WTC11 (cell line): Measurements from ENCODE around the gene ESCO1. TPM values are rescaled to one million over a fixed set of nuclear protein-coding genes. Genes with fewer than 3 reads are reported as not detected.

Experiments
- ATAC-seq: fragments of 200-7000 bp; cut with Tn5 transposase; 2 replicates; pipeline ENCODE4 v1.10.0; 2021; ENCODE audit warnings: mild to moderate bottlenecking, moderate library complexity
- CTCF ChIA-PET: fragments of 300-600 bp; sonication (Branson Sonifier 250); formaldehyde crosslinking; loops from one replicate; lab custom pipeline; 2021; ENCODE audit warnings: antibody characterized with exemption; lab: Charles Lee
- POLR2A ChIA-PET: fragments of 350-600 bp; sonication (Branson Sonifier 250); formaldehyde crosslinking; loops from one replicate; lab custom pipeline; 2021; ENCODE audit warnings: antibody characterized with exemption; lab: Charles Lee
- DNase-seq: peaks from one replicate; pipeline ENCODE4 v3.0.0; 2021; ENCODE audit warnings: low spot score
- H3K27ac Mint-ChIP-seq: 2 replicates; pipeline ENCODE4 v1.8.0; 2021; ENCODE audit warnings: mixed read lengths
- H3K27me3 Mint-ChIP-seq: 2 replicates; pipeline ENCODE4 v1.8.0; 2021; ENCODE audit warnings: low read depth, mild to moderate bottlenecking, moderate library complexity, mixed read lengths
- H3K36me3 Mint-ChIP-seq: 2 replicates; pipeline ENCODE4 v1.8.0; 2021; ENCODE audit warnings: mixed read lengths
- H3K4me1 Mint-ChIP-seq: 2 replicates; pipeline ENCODE4 v1.8.0; 2022; ENCODE audit warnings: mixed read lengths
- H3K4me3 Mint-ChIP-seq: 2 replicates; pipeline ENCODE4 v1.8.0; 2021; ENCODE audit warnings: mild to moderate bottlenecking, moderate library complexity, mixed read lengths
- H3K9me3 Mint-ChIP-seq: 2 replicates; pipeline ENCODE4 v1.8.0; 2021; ENCODE audit warnings: mixed read lengths
- ATF6 ChIP-seq: sonication (generic); formaldehyde crosslinking; IDR thresholded peaks from 2 replicates; pipeline ENCODE4 v1.8.1; 2023; ENCODE audit warnings: mild to moderate bottlenecking, missing genetic modification reagents
- ETV6 ChIP-seq: sonication (generic); formaldehyde crosslinking; IDR thresholded peaks from 2 replicates; pipeline ENCODE4 v1.8.1; 2022; ENCODE audit warnings: mild to moderate bottlenecking, missing genetic modification reagents
- HMGA2 ChIP-seq: fragments of 250-450 bp; sonication (Bioruptor Pico); IDR thresholded peaks from 2 replicates; pipeline ENCODE4 v1.4.0; 2021; ENCODE audit warnings: mild to moderate bottlenecking, moderate library complexity
- JUN ChIP-seq: sonication (generic); formaldehyde crosslinking; IDR thresholded peaks from 2 replicates; pipeline ENCODE4 v1.8.0; 2023; ENCODE audit warnings: mild to moderate bottlenecking, missing genetic modification reagents
- SP1 ChIP-seq: sonication (generic); formaldehyde crosslinking; conservative IDR thresholded peaks from 2 replicates; pipeline ENCODE4 v1.8.1; 2022; ENCODE audit warnings: missing genetic modification reagents
- TCF7 ChIP-seq: sonication (generic); formaldehyde crosslinking; IDR thresholded peaks from 2 replicates; pipeline ENCODE4 v1.8.0; 2022; ENCODE audit warnings: mild to moderate bottlenecking, low read depth, missing genetic modification reagents, moderate library complexity
- USF2 ChIP-seq: sonication (generic); formaldehyde crosslinking; IDR thresholded peaks from 2 replicates; pipeline ENCODE4 v1.8.1; 2023; ENCODE audit warnings: mild to moderate bottlenecking, missing genetic modification reagents, moderate library complexity
- total RNA-seq: library from RNA; stranded (reverse); gene quantifications from 3 replicates; pipeline ENCODE4 v1.2.3, GENCODE V29; 2021
- TF ChIP-seq, protein P1 (sequence below): sonication (generic); formaldehyde crosslinking; IDR thresholded peaks from 2 replicates; pipeline ENCODE4 v1.8.1; 2022; ENCODE audit warnings: mild to moderate bottlenecking, moderate library complexity, missing genetic modification reagents
- TF ChIP-seq, protein P2 (sequence below): sonication (generic); formaldehyde crosslinking; IDR thresholded peaks from 2 replicates; pipeline ENCODE4 v1.8.0; 2022; ENCODE audit warnings: mild to moderate bottlenecking, missing genetic modification reagents
- TF ChIP-seq, protein P3 (sequence below): sonication (generic); formaldehyde crosslinking; IDR thresholded peaks from 2 replicates; pipeline ENCODE4 v1.8.0; 2023; ENCODE audit warnings: missing genetic modification reagents, mild to moderate bottlenecking, borderline replicate concordance
- TF ChIP-seq, protein P4 (sequence below): sonication (generic); formaldehyde crosslinking; IDR thresholded peaks from 2 replicates; pipeline ENCODE4 v1.8.0; 2022; ENCODE audit warnings: mild to moderate bottlenecking, missing genetic modification reagents
- TF ChIP-seq, protein P5 (sequence below): sonication (generic); formaldehyde crosslinking; IDR thresholded peaks from 2 replicates; pipeline ENCODE4 v1.8.1; 2022; ENCODE audit warnings: low read depth, mild to moderate bottlenecking, moderate library complexity, missing genetic modification reagents, borderline replicate concordance
- TF ChIP-seq, protein P6 (sequence below): sonication (generic); formaldehyde crosslinking; IDR thresholded peaks from 2 replicates; pipeline ENCODE4 v1.8.1; 2022; ENCODE audit warnings: mild to moderate bottlenecking, missing genetic modification reagents, moderate library complexity, borderline replicate concordance
- TF ChIP-seq, protein P7 (sequence below): sonication (generic); formaldehyde crosslinking; IDR thresholded peaks from 2 replicates; pipeline ENCODE4 v1.8.0; 2023; ENCODE audit warnings: missing genetic modification reagents

Gene ESCO1
- total RNA-seq, 1 experiment from 2014 or later = 46.5 TPM

GRCh38 chr18:21599585-21600525, 649 bp downstream of the ESCO1 start:
- POLR2A ChIA-PET = interaction anchor here (1.2 to 2.4 kb wide), 7 partner anchors 12 to 488 kb away, joined by 4 to 24 read pairs (median 8); partner anchors contain the start of genes ABHD3, MIB1, ROCK1 and SNRPD1
- DNase-seq = peak; percentile 75

GRCh38 chr18:21598726-21599584, 1.5 kb downstream of the ESCO1 start:
- peaks cover 14% of the 10 kb centered on the region for H3K4me1 Mint-ChIP-seq
- H3K27me3 Mint-ChIP-seq = no peaks in the 10 kb centered on the region
- POLR2A ChIA-PET = interaction anchor here (2.4 kb wide), 2 partner anchors 12 to 142 kb away, joined by 16 to 24 read pairs; partner anchors contain the start of genes MIB1 and SNRPD1
- no peak for DNase-seq
- no peak for ATAC-seq
- peak overlapping the region; percentile 100 for H3K27ac Mint-ChIP-seq
- CTCF ChIA-PET = interaction anchor here (1.1 to 4.1 kb wide), 4 partner anchors 12 to 149 kb away, joined by 3 to 86 read pairs (median 12); partner anchors contain the start of gene SNRPD1
- peaks cover 9% of the 10 kb centered on the region for H3K9me3 Mint-ChIP-seq
- peaks cover 15% of the 10 kb centered on the region for H3K36me3 Mint-ChIP-seq
- H3K4me3 Mint-ChIP-seq = peak overlapping the region; percentile 98
- TF ChIP-seq HMGA2 (CRISPR knock-in tag) (no peak), ATF6 (no peak), USF2 (CRISPR knock-in tag) (no peak), JUN (CRISPR knock-in tag) (no peak)
- TF ChIP-seq, protein P1, sequence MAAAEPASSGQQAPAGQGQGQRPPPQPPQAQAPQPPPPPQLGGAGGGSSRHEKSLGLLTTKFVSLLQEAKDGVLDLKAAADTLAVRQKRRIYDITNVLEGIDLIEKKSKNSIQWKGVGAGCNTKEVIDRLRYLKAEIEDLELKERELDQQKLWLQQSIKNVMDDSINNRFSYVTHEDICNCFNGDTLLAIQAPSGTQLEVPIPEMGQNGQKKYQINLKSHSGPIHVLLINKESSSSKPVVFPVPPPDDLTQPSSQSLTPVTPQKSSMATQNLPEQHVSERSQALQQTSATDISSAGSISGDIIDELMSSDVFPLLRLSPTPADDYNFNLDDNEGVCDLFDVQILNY (CRISPR knock-in tag) = no peak
- TF ChIP-seq, protein P2, sequence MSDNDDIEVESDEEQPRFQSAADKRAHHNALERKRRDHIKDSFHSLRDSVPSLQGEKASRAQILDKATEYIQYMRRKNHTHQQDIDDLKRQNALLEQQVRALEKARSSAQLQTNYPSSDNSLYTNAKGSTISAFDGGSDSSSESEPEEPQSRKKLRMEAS (CRISPR knock-in tag) = no peak
- TF ChIP-seq, protein P3, sequence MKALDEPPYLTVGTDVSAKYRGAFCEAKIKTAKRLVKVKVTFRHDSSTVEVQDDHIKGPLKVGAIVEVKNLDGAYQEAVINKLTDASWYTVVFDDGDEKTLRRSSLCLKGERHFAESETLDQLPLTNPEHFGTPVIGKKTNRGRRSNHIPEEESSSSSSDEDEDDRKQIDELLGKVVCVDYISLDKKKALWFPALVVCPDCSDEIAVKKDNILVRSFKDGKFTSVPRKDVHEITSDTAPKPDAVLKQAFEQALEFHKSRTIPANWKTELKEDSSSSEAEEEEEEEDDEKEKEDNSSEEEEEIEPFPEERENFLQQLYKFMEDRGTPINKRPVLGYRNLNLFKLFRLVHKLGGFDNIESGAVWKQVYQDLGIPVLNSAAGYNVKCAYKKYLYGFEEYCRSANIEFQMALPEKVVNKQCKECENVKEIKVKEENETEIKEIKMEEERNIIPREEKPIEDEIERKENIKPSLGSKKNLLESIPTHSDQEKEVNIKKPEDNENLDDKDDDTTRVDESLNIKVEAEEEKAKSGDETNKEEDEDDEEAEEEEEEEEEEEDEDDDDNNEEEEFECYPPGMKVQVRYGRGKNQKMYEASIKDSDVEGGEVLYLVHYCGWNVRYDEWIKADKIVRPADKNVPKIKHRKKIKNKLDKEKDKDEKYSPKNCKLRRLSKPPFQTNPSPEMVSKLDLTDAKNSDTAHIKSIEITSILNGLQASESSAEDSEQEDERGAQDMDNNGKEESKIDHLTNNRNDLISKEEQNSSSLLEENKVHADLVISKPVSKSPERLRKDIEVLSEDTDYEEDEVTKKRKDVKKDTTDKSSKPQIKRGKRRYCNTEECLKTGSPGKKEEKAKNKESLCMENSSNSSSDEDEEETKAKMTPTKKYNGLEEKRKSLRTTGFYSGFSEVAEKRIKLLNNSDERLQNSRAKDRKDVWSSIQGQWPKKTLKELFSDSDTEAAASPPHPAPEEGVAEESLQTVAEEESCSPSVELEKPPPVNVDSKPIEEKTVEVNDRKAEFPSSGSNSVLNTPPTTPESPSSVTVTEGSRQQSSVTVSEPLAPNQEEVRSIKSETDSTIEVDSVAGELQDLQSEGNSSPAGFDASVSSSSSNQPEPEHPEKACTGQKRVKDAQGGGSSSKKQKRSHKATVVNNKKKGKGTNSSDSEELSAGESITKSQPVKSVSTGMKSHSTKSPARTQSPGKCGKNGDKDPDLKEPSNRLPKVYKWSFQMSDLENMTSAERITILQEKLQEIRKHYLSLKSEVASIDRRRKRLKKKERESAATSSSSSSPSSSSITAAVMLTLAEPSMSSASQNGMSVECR (CRISPR knock-in tag) = no peak

More at GRCh38 chr18:21599585-21600525, 649 bp downstream of the ESCO1 start:
- TF ChIP-seq, protein P4, sequence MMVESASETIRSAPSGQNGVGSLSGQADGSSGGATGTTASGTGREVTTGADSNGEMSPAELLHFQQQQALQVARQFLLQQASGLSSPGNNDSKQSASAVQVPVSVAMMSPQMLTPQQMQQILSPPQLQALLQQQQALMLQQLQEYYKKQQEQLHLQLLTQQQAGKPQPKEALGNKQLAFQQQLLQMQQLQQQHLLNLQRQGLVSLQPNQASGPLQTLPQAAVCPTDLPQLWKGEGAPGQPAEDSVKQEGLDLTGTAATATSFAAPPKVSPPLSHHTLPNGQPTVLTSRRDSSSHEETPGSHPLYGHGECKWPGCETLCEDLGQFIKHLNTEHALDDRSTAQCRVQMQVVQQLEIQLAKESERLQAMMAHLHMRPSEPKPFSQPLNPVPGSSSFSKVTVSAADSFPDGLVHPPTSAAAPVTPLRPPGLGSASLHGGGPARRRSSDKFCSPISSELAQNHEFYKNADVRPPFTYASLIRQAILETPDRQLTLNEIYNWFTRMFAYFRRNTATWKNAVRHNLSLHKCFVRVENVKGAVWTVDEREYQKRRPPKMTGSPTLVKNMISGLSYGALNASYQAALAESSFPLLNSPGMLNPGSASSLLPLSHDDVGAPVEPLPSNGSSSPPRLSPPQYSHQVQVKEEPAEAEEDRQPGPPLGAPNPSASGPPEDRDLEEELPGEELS (CRISPR knock-in tag) = peak; percentile 58; the same call in 1 of the 2 replicates
- peak; percentile 76; the same call in 1 of the 2 replicates for TF ChIP-seq ETV6 (CRISPR knock-in tag)
- TF ChIP-seq, protein P5, sequence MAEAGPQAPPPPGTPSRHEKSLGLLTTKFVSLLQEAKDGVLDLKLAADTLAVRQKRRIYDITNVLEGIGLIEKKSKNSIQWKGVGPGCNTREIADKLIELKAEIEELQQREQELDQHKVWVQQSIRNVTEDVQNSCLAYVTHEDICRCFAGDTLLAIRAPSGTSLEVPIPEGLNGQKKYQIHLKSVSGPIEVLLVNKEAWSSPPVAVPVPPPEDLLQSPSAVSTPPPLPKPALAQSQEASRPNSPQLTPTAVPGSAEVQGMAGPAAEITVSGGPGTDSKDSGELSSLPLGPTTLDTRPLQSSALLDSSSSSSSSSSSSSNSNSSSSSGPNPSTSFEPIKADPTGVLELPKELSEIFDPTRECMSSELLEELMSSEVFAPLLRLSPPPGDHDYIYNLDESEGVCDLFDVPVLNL (CRISPR knock-in tag) = peak; percentile 73; the same call in 1 of the 2 replicates
- TF ChIP-seq SP1 (CRISPR knock-in tag) = no peak
- peak; percentile 80; the same call in 1 of the 2 replicates for TF ChIP-seq TCF7 (CRISPR knock-in tag)
- TF ChIP-seq, protein P6, sequence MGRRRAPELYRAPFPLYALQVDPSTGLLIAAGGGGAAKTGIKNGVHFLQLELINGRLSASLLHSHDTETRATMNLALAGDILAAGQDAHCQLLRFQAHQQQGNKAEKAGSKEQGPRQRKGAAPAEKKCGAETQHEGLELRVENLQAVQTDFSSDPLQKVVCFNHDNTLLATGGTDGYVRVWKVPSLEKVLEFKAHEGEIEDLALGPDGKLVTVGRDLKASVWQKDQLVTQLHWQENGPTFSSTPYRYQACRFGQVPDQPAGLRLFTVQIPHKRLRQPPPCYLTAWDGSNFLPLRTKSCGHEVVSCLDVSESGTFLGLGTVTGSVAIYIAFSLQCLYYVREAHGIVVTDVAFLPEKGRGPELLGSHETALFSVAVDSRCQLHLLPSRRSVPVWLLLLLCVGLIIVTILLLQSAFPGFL (CRISPR knock-in tag) = no peak
- TF ChIP-seq, protein P7, sequence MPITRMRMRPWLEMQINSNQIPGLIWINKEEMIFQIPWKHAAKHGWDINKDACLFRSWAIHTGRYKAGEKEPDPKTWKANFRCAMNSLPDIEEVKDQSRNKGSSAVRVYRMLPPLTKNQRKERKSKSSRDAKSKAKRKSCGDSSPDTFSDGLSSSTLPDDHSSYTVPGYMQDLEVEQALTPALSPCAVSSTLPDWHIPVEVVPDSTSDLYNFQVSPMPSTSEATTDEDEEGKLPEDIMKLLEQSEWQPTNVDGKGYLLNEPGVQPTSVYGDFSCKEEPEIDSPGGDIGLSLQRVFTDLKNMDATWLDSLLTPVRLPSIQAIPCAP (CRISPR knock-in tag) = 0 out of 2 replicates have a peak, but pooled peaks have one; percentile 31
- Mint-ChIP-seq H3K27ac (peak overlapping the region; percentile 100), H3K4me1 (peaks cover 14% of the 10 kb centered on the region), H3K27me3 (peaks cover 4% of the 10 kb centered on the region), H3K4me3 (peak overlapping the region; percentile 98), H3K36me3 (peaks cover 7% of the 10 kb centered on the region), H3K9me3 (peaks cover 4% of the 10 kb centered on the region; the same call in 1 of the 2 replicates)
- CTCF ChIA-PET = interaction anchor here (0.6 to 4.1 kb wide), 51 partner anchors 10 to 488 kb away, joined by 3 to 86 read pairs (median 4); partner anchors contain the start of genes ABHD3, MIB1, ROCK1 and SNRPD1
- ATAC-seq = peak; percentile 61
